Keratinocyte (primary cell): Measurements from ENCODE around the gene GCNT2. TPM values are rescaled to one million over a fixed set of nuclear protein-coding genes. Genes with fewer than 3 reads are reported as not detected.

Source experiments
- DNase-seq: peaks from one replicate; pipeline ENCODE4 v3.0.0-alpha.2; 2011; ENCODE audit warnings: low read depth, missing footprints, low spot score
- FAIRE-seq: peaks from 2 replicates; lab custom pipeline; 2011; peaks lifted over from hg19 to GRCh38; lab: Jason Lieb, UNC
- H2AFZ ChIP-seq: 2 replicates; pipeline ENCODE4 v1.6.0; 2012; ENCODE audit warnings: low read length, control low read depth, inconsistent platforms; ENCODE audit not compliant: control insufficient read depth
- H3K27ac ChIP-seq: 2 replicates; pipeline ENCODE4 v1.5.1; 2011; ENCODE audit warnings: low read length; ENCODE audit not compliant: control insufficient read depth, insufficient read depth
- H3K27me3 ChIP-seq: 3 replicates; pipeline ENCODE4 v1.6.0; 2011; ENCODE audit warnings: low read length; ENCODE audit not compliant: control insufficient read depth, insufficient read depth; ENCODE audit errors: extremely low read depth
- H3K36me3 ChIP-seq, 2 experiments: 2 replicates in 1 of 2; 3 replicates in 1 of 2; pipeline ENCODE4 v1.5.1; 2011; ENCODE audit warnings: low read length in 2 of 2, mild to moderate bottlenecking in 1 of 2; ENCODE audit not compliant: control insufficient read depth in 2 of 2, insufficient read depth in 2 of 2; ENCODE audit errors: extremely low read depth in 1 of 2
- H3K4me1 ChIP-seq: 3 replicates; pipeline ENCODE4 v1.5.1; 2011; ENCODE audit warnings: low read length; ENCODE audit not compliant: control insufficient read depth, insufficient read depth; ENCODE audit errors: extremely low read depth
- H3K4me2 ChIP-seq: 3 replicates; pipeline ENCODE4 v1.6.0; 2011; ENCODE audit warnings: low read depth, low read length; ENCODE audit not compliant: control insufficient read depth, insufficient read depth; ENCODE audit errors: extremely low read depth
- H3K4me3 ChIP-seq, 3 experiments: fragments of 200-600 bp in 1 of 3; sonication (generic) in 1 of 3; 2 replicates in 2 of 3; 3 replicates in 1 of 3; pipeline ENCODE4 v1.5.1; 2011 to 2016; ENCODE audit warnings: low read length in 3 of 3, mild to moderate bottlenecking in 3 of 3, control low read depth in 2 of 3, inconsistent platforms in 1 of 3, low read depth in 1 of 3, mixed read lengths in 1 of 3, mixed run types in 1 of 3, moderate library complexity in 1 of 3; ENCODE audit not compliant: control insufficient read depth in 2 of 3, insufficient read depth in 2 of 3; ENCODE audit errors: extremely low read depth in 1 of 3
- H3K79me2 ChIP-seq: 2 replicates; pipeline ENCODE4 v1.6.0; 2012; ENCODE audit warnings: low read length; ENCODE audit not compliant: control insufficient read depth, insufficient read depth
- H3K9ac ChIP-seq: 3 replicates; pipeline ENCODE4 v1.6.0; 2011; ENCODE audit warnings: low read length; ENCODE audit not compliant: control insufficient read depth, insufficient read depth; ENCODE audit errors: extremely low read depth
- H3K9me1 ChIP-seq: 3 replicates; pipeline ENCODE4 v1.6.0; 2011; ENCODE audit warnings: low read length; ENCODE audit not compliant: control insufficient read depth, insufficient read depth; ENCODE audit errors: extremely low read depth
- H3K9me3 ChIP-seq: 2 replicates; pipeline ENCODE4 v1.5.1; 2012; ENCODE audit warnings: low read depth, low read length; ENCODE audit not compliant: control insufficient read depth
- H4K20me1 ChIP-seq: 3 replicates; pipeline ENCODE4 v1.6.0; 2011; ENCODE audit warnings: low read length; ENCODE audit not compliant: control insufficient read depth, insufficient read depth; ENCODE audit errors: extremely low read depth
- EZH2 ChIP-seq: IDR thresholded peaks from one replicate; pipeline ENCODE4 v1.6.1; 2012; ENCODE audit warnings: inconsistent platforms, mild to moderate bottlenecking, low read length, moderate library complexity
- dilution Hi-C: fragments of 300-500 bp; cut with MboI; formaldehyde crosslinking; loops from one replicate; pipeline ENCODE4 v1.7.0; 2020; ENCODE audit warnings: low sequenced_read_pairs; ENCODE audit not compliant: extremely low pct_ligation_motif_present
- polyA plus RNA-seq, 5 experiments: library from polyadenylated mRNA; depleted of rRNA in 3 of 5; stranded (reverse) in 3 of 5; stranded (forward) in 1 of 5; unstranded in 1 of 5; fragments of >200 nt; gene quantifications; 1 replicate in 1 of 5; 2 replicates in 3 of 5; 3 replicates in 1 of 5; pipeline versions ENCODE4 v1.2.1 to v1.2.3, GENCODE V29; 2011 to 2012; ENCODE audit warnings: missing spikeins in 2 of 5, low read depth in 1 of 5, low replicate concordance in 1 of 5
- TF ChIP-seq, protein P1 (sequence below), 3 experiments: IDR thresholded peaks in 1 of 3; conservative IDR thresholded peaks in 1 of 3; optimal IDR thresholded peaks in 1 of 3; 2 replicates in 2 of 3; 3 replicates in 1 of 3; pipeline versions ENCODE3 to v1.5.1; 2011; ENCODE audit warnings: low read length in 3 of 3, mild to moderate bottlenecking in 3 of 3, moderate library complexity in 2 of 3, control low read depth in 1 of 3, inconsistent platforms in 1 of 3; ENCODE audit not compliant: insufficient read depth in 2 of 3; ENCODE audit errors: extremely low read depth in 1 of 3

The GCNT2 gene
- polyA plus RNA-seq, 1 donor (not counting 4 experiments of a cell fraction or from before 2014, with no cell fraction given): 7.3 TPM

DNA sequence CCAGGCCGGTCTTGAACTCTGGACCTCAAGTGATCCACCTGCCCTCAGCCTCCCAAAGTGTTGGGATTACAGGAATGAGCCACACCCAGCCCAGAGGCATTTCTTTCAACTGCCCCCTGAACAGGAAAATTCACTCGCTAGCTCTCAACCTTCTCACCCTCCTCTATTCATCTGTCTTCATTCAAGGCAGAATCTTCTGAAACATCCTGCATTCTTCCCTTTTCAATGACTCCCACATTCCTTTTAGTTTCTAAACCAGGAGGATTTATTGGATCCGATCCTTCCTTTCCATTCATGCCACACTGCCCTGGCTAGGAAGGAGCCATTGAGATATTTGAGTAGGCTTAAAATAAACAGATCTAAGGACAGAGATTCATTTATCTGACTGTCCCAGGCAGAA is 120.4 kb downstream of the GCNT2 start:
- H3K4me1 ChIP-seq: no peaks in the 10 kb centered on the region
- H3K9me3 ChIP-seq: no peaks in the 10 kb centered on the region
- H3K9ac ChIP-seq: no peak overlapping the region
- DNase-seq (no peak), FAIRE-seq (no peak)
- H3K36me3 ChIP-seq: no peaks in the 10 kb centered on the region
- no peak overlapping the region for H3K4me3 ChIP-seq
- dilution Hi-C loops: no loop called here
- TF ChIP-seq, protein P1, sequence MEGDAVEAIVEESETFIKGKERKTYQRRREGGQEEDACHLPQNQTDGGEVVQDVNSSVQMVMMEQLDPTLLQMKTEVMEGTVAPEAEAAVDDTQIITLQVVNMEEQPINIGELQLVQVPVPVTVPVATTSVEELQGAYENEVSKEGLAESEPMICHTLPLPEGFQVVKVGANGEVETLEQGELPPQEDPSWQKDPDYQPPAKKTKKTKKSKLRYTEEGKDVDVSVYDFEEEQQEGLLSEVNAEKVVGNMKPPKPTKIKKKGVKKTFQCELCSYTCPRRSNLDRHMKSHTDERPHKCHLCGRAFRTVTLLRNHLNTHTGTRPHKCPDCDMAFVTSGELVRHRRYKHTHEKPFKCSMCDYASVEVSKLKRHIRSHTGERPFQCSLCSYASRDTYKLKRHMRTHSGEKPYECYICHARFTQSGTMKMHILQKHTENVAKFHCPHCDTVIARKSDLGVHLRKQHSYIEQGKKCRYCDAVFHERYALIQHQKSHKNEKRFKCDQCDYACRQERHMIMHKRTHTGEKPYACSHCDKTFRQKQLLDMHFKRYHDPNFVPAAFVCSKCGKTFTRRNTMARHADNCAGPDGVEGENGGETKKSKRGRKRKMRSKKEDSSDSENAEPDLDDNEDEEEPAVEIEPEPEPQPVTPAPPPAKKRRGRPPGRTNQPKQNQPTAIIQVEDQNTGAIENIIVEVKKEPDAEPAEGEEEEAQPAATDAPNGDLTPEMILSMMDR (optimal IDR thresholded peaks at IDR 0.05 in 1 of 3, IDR thresholded peaks at IDR 0.05 in 1 of 3, conservative IDR thresholded peaks at IDR 0.05 in 1 of 3; ENCODE audit: extremely low read depth in 1 of 3, insufficient read depth in 2 of 3, low read length in 3 of 3): no peak
- TF ChIP-seq EZH2: no peak
- no peak overlapping the region for H3K27ac ChIP-seq
- H3K27me3 ChIP-seq: no peaks in the 10 kb centered on the region
- H3K4me2 ChIP-seq: no peak overlapping the region
- no peaks in the 10 kb centered on the region for H3K79me2 ChIP-seq
- H4K20me1 ChIP-seq: no peaks in the 10 kb centered on the region
- no peak overlapping the region for H2AFZ ChIP-seq
- no peaks in the 10 kb centered on the region for H3K9me1 ChIP-seq

DNA sequence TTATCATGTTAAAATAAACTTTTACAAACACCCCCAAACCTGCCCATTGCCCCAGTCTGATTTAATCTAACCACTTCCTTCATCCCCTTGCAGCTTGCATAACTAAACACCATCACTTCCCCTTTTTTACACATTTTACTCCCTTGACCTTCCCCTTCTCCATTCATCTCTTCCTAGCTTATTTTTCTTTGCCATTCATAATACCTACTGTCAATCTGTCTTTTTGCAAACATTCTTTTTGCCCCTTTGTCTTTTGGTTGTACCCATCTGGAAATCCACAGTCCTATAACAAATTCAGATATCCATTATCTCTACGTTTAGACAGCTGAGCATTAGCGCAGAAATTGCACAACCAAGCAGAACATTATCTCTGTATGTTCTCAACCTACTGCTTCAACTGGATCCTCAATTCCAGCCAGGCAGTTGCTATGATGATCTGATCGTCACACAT is 122.1 kb downstream of the GCNT2 start:
- Histone ChIP-seq H4K20me1 (no peaks in the 10 kb centered on the region), H2AFZ (no peak overlapping the region), H3K36me3 (no peaks in the 10 kb centered on the region), H3K4me3 (no peak overlapping the region), H3K79me2 (no peaks in the 10 kb centered on the region), H3K27ac (no peak overlapping the region), H3K4me2 (no peak overlapping the region), H3K9me1 (no peaks in the 10 kb centered on the region), H3K27me3 (no peaks in the 10 kb centered on the region), H3K9ac (no peak overlapping the region), H3K9me3 (no peaks in the 10 kb centered on the region), H3K4me1 (no peaks in the 10 kb centered on the region)
- no peak for TF ChIP-seq EZH2
- TF ChIP-seq, protein P1 (optimal IDR thresholded peaks at IDR 0.05 in 1 of 3, IDR thresholded peaks at IDR 0.05 in 1 of 3, conservative IDR thresholded peaks at IDR 0.05 in 1 of 3; ENCODE audit: extremely low read depth in 1 of 3, insufficient read depth in 2 of 3, low read length in 3 of 3): no peak
- FAIRE-seq: no peak
- DNase-seq: no peak
- dilution Hi-C loops: no loop called here
